GM12874 (cell line): ENCODE data around the gene IQCH.

Experiments used
- TF ChIP-seq, protein P1 (sequence below): IDR thresholded peaks from 2 replicates; pipeline ENCODE4 v1.5.1; 2011; ENCODE audit warnings: low read depth, mild to moderate bottlenecking, control low read depth, low read length, moderate library complexity; ENCODE audit not compliant: insufficient read depth

Gene IQCH

DNA sequence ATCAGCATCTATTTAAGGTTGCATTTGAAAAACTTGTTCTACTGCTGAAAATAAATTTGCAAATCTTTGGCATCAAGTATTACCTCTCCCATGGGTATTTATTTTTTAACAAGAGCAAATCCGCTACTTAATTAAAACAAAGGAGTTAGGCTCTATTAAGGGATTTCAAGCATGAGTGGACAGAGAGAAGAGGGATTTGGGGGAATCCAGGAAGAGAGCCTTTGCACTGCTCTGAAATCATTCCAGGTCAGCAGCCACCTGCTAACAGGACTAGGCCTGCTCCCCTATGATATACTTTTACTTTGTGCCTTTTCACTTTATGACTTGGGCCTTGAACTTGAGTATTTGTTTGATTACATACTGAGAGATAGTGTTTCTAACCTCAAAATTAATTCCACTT, 57.1 kb downstream of the IQCH start:
- TF ChIP-seq, protein P1, sequence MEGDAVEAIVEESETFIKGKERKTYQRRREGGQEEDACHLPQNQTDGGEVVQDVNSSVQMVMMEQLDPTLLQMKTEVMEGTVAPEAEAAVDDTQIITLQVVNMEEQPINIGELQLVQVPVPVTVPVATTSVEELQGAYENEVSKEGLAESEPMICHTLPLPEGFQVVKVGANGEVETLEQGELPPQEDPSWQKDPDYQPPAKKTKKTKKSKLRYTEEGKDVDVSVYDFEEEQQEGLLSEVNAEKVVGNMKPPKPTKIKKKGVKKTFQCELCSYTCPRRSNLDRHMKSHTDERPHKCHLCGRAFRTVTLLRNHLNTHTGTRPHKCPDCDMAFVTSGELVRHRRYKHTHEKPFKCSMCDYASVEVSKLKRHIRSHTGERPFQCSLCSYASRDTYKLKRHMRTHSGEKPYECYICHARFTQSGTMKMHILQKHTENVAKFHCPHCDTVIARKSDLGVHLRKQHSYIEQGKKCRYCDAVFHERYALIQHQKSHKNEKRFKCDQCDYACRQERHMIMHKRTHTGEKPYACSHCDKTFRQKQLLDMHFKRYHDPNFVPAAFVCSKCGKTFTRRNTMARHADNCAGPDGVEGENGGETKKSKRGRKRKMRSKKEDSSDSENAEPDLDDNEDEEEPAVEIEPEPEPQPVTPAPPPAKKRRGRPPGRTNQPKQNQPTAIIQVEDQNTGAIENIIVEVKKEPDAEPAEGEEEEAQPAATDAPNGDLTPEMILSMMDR = no peak

DNA sequence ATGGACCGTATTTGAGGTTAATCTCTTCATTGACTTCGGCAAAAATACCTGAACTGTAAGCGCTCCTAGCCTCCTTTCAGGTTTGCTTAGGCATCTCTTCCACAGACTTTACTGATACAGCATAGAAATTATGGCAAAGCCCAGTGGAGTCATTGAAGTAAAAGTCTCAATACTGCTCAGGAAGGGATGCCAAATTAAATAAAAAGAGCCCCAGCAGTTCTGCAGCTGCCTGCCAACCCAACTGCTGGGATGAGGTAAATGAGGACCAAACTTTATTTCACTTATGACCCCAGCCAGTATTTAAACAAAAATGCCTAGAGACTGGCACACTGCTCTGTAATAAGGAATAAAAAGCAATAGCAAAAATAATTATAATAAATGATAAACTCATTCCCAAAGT, 65.4 kb downstream of the IQCH start:
- TF ChIP-seq, protein P1 = no peak

DNA sequence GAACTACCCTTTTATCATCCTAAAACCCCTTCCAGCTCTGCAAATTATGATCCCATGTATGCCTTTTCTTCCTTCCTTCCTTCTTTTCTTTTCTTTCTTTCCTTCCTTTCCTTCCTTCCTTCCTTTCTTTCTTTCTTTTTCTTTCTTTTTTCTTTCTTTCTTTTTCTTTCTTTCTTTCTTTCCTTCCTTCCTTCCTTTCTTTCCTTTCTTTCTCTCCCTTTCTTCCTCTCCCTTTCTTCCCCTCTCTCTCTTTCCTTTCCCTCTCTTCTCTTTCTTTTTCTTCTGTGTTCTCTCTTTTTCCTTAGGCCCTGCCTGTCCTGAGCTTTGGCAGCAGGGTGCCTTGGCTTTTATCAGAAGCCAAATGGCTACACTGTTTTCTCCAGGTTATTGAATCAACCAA, 66.8 kb downstream of the IQCH start:
- TF ChIP-seq, protein P1 = no peak

DNA sequence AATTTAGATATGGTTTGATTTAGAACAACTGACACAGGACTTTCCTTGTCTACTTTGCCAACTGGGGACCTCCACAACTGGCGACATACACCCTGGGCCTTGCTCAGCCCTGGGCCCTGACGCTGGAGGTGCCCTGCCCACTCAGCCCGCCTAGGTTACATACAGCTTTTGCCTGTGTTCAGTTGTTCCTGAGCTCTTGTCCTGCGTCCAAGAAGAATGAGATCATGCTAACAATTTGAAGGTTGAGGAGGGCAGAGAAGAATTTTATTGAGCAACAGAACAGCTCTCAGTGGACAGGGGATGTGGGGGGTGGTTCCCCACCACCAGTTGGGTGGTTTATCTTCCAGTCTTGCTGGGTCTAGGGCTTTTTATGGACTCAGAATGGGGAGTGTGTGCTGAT, 67.9 kb downstream of the IQCH start:
- TF ChIP-seq, protein P1 = no peak

DNA sequence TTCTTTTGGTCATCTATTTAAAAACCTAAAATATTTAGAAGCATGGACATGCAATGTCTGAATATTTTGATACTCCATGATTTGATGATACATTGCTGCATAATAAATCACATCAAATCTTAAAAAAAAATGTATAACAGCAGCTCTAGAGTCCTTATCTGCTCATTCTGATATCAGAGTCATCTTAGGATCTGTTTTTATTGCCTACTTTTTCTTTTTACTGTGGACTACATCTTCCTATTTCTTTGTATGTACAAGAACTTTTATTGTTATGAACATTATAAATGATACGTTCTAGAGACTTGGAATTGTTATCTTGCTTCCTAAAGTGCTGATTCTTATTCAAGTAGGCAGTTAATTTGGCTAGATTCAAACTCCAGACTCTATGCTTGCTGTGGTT, 72.7 kb downstream of the IQCH start:
- TF ChIP-seq, protein P1 = no peak

DNA sequence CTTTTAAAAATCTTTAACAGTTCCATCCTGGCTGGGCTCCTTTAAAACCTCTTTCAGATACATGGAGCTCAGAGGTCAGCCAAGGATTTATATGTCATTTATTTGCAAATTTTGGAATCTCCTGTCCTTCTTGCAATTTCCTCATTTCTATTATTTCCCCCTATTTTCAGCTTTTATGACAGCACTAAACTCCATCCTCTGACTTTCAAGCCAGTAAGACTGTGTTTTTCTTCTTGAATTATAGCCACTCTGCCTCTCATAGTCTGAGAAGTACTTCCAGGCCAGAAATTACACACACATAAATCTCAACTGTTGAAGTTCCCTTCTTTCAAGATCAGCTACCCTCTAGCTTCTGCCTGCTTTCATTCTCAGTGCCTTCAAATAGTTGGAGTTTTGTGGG, 73.2 kb downstream of the IQCH start:
- TF ChIP-seq, protein P1 = no peak

DNA sequence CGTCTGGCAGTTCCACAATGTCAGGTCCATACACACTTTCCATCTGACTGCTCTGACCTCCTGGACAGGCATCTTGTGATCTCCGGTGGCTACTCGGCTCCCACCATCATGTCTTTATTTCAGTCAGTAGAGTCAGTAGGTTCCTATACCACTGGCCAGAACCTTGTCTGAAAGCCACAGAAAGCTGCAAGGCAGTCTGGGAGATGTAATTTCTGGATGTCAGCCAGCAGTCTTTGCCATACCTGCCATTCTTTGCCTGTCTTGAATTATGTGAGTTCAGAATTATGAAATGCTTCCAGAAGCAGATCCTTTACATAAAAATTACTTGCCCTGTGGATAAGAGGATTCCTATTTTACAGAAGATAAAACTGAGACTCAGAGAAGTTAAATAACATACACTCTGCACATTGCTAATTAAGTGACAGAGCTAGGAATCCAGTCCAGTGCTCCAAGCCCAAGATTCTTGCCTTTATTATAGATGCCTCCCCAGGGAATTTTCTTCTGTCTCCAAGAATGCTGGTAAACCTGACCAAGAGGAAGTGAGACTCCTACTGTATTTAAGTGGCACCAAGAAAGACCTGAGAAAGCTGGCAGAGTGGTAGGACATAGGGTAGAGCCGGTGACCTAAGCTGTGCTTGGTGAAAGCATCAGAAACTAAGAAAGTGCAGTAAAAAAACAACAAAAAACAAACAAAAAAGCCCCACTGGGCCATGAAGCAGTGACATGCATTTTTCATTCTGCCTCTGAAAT, 75.6 kb downstream of the IQCH start:
- TF ChIP-seq, protein P1 = no peak
